ENCODE measurements around the gene CCDC27. TPM values are rescaled to one million over a fixed set of nuclear protein-coding genes. Genes with fewer than 3 reads are reported as not detected.

Gene CCDC27
- total and polyA plus RNA-seq, 4 donors = not detected

DNA sequence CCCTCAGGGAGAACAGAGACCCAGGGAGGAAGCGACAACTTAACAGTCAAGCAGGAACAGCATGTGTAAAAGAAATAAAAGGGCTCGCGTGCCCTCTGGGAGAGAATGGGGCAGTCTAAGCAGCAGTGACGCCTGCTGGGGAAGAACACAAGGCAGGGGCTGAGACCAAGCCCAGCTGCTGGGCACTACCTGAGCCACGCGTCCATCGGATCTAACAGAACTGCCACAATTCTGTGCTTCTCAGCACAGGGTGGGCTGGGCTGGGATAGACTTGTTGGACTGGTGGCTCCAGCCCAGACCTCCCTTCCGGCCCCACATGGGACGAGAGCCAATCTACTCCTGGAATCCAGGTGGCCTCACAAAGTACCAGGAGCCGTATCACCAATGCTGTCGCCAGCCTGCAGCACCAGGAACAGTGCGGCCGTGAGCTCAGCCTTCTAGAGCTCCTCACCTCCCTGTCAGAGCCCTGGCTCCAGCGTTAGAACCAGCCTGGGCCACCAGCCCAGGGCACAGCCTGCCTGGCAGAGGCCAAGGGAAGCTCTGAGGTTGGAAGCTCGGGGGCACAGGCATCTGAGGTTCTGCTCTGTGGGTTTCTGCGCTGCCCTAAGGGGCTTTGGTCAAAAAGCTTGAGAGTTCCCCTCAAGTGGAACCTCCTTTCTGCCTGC is 36.6 kb downstream of the CCDC27 start:
- Histone ChIP-seq H3K9ac (ENCODE audit: low read depth in 1 of 2, low read length in 2 of 2) (no peak overlapping the region), H3K36me3 (ENCODE audit: control insufficient read depth in 4 of 4, insufficient read depth in 3 of 4, low read depth in 1 of 4, low read length in 3 of 4) (peaks cover 2 to 34% (median 11%) of the 10 kb centered on the region in 4 donors), H3K9me3 (ENCODE audit: control insufficient read depth in 4 of 4, low read length in 3 of 4) (no peaks in the 10 kb centered on the region), H3K27ac (ENCODE audit: low read depth in 1 of 2, low read length in 2 of 2) (no peak overlapping the region), H3K4me1 (ENCODE audit: control insufficient read depth in 4 of 4, insufficient read depth in 4 of 4, low read length in 3 of 4) (peaks cover 0 to 36% (median 17%) of the 10 kb centered on the region in 4 donors), H3K27me3 (ENCODE audit: control insufficient read depth in 4 of 4, insufficient read depth in 4 of 4, low read length in 3 of 4) (no peaks in the 10 kb centered on the region), H3K4me3 (ENCODE audit: low read depth in 1 of 3, low read length in 3 of 3) (no peak overlapping the region)
- TF ChIP-seq RXRA (IDR thresholded peaks at IDR 0.05) (no peak), NR2F2 (IDR thresholded peaks at IDR 0.05) (no peak), FOXA1 (IDR thresholded peaks at IDR 0.05) (no peak), EGR1 (IDR thresholded peaks at IDR 0.05; ENCODE audit: low read depth in 2 of 2) (no peak), YY1 (IDR thresholded peaks at IDR 0.05) (no peak), JUND (IDR thresholded peaks at IDR 0.05) (no peak), GABPA (IDR thresholded peaks at IDR 0.05 in 1 of 2, conservative IDR thresholded peaks at IDR 0.05 in 1 of 2) (no peak), SP1 (IDR thresholded peaks at IDR 0.05) (no peak), HNF4G (IDR thresholded peaks at IDR 0.05) (no peak), RAD21 (IDR thresholded peaks at IDR 0.05) (no peak), TAF1 (conservative IDR thresholded peaks at IDR 0.05) (no peak), FOXA2 (IDR thresholded peaks at IDR 0.05) (no peak), HNF4A (conservative IDR thresholded peaks at IDR 0.05) (no peak)
- TF ChIP-seq, protein P1, sequence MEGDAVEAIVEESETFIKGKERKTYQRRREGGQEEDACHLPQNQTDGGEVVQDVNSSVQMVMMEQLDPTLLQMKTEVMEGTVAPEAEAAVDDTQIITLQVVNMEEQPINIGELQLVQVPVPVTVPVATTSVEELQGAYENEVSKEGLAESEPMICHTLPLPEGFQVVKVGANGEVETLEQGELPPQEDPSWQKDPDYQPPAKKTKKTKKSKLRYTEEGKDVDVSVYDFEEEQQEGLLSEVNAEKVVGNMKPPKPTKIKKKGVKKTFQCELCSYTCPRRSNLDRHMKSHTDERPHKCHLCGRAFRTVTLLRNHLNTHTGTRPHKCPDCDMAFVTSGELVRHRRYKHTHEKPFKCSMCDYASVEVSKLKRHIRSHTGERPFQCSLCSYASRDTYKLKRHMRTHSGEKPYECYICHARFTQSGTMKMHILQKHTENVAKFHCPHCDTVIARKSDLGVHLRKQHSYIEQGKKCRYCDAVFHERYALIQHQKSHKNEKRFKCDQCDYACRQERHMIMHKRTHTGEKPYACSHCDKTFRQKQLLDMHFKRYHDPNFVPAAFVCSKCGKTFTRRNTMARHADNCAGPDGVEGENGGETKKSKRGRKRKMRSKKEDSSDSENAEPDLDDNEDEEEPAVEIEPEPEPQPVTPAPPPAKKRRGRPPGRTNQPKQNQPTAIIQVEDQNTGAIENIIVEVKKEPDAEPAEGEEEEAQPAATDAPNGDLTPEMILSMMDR (IDR thresholded peaks at IDR 0.05; ENCODE audit: low read depth, low read length, missing input control) = no peak
- TF ChIP-seq, protein P2, sequence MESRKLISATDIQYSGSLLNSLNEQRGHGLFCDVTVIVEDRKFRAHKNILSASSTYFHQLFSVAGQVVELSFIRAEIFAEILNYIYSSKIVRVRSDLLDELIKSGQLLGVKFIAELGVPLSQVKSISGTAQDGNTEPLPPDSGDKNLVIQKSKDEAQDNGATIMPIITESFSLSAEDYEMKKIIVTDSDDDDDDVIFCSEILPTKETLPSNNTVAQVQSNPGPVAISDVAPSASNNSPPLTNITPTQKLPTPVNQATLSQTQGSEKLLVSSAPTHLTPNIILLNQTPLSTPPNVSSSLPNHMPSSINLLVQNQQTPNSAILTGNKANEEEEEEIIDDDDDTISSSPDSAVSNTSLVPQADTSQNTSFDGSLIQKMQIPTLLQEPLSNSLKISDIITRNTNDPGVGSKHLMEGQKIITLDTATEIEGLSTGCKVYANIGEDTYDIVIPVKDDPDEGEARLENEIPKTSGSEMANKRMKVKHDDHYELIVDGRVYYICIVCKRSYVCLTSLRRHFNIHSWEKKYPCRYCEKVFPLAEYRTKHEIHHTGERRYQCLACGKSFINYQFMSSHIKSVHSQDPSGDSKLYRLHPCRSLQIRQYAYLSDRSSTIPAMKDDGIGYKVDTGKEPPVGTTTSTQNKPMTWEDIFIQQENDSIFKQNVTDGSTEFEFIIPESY (IDR thresholded peaks at IDR 0.05) = no peak
- TF ChIP-seq, protein P3, sequence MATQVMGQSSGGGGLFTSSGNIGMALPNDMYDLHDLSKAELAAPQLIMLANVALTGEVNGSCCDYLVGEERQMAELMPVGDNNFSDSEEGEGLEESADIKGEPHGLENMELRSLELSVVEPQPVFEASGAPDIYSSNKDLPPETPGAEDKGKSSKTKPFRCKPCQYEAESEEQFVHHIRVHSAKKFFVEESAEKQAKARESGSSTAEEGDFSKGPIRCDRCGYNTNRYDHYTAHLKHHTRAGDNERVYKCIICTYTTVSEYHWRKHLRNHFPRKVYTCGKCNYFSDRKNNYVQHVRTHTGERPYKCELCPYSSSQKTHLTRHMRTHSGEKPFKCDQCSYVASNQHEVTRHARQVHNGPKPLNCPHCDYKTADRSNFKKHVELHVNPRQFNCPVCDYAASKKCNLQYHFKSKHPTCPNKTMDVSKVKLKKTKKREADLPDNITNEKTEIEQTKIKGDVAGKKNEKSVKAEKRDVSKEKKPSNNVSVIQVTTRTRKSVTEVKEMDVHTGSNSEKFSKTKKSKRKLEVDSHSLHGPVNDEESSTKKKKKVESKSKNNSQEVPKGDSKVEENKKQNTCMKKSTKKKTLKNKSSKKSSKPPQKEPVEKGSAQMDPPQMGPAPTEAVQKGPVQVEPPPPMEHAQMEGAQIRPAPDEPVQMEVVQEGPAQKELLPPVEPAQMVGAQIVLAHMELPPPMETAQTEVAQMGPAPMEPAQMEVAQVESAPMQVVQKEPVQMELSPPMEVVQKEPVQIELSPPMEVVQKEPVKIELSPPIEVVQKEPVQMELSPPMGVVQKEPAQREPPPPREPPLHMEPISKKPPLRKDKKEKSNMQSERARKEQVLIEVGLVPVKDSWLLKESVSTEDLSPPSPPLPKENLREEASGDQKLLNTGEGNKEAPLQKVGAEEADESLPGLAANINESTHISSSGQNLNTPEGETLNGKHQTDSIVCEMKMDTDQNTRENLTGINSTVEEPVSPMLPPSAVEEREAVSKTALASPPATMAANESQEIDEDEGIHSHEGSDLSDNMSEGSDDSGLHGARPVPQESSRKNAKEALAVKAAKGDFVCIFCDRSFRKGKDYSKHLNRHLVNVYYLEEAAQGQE (IDR thresholded peaks at IDR 0.05) = no peak
- TF ChIP-seq, protein P4, sequence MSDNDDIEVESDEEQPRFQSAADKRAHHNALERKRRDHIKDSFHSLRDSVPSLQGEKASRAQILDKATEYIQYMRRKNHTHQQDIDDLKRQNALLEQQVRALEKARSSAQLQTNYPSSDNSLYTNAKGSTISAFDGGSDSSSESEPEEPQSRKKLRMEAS (IDR thresholded peaks at IDR 0.05) = no peak
- TF ChIP-seq, protein P5, sequence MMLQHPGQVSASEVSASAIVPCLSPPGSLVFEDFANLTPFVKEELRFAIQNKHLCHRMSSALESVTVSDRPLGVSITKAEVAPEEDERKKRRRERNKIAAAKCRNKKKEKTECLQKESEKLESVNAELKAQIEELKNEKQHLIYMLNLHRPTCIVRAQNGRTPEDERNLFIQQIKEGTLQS (IDR thresholded peaks at IDR 0.05) = no peak
- no peak for DNase-seq (ENCODE audit: low spot score)
- WGBS = 90% methylated on average over 16 of the region's 16 CpGs

Data from liver (tissue), 9 donors.